Keratinocyte (primary cell): Measurements from ENCODE around the gene SSBP2. TPM values are rescaled to one million over a fixed set of nuclear protein-coding genes. Genes with fewer than 3 reads are reported as not detected.

Experiments
- DNase-seq: peaks from one replicate; pipeline ENCODE4 v3.0.0-alpha.2; 2011; ENCODE audit warnings: low read depth, missing footprints, low spot score
- FAIRE-seq: peaks from 2 replicates; lab custom pipeline; 2011; peaks lifted over from hg19 to GRCh38; lab: Jason Lieb, UNC
- H2AFZ ChIP-seq: 2 replicates; pipeline ENCODE4 v1.6.0; 2012; ENCODE audit warnings: low read length, control low read depth, inconsistent platforms; ENCODE audit not compliant: control insufficient read depth
- H3K27ac ChIP-seq: 2 replicates; pipeline ENCODE4 v1.5.1; 2011; ENCODE audit warnings: low read length; ENCODE audit not compliant: control insufficient read depth, insufficient read depth
- H3K27me3 ChIP-seq: 3 replicates; pipeline ENCODE4 v1.6.0; 2011; ENCODE audit warnings: low read length; ENCODE audit not compliant: control insufficient read depth, insufficient read depth; ENCODE audit errors: extremely low read depth
- H3K36me3 ChIP-seq, 2 experiments: 2 replicates in 1 of 2; 3 replicates in 1 of 2; pipeline ENCODE4 v1.5.1; 2011; ENCODE audit warnings: low read length in 2 of 2, mild to moderate bottlenecking in 1 of 2; ENCODE audit not compliant: control insufficient read depth in 2 of 2, insufficient read depth in 2 of 2; ENCODE audit errors: extremely low read depth in 1 of 2
- H3K4me1 ChIP-seq: 3 replicates; pipeline ENCODE4 v1.5.1; 2011; ENCODE audit warnings: low read length; ENCODE audit not compliant: control insufficient read depth, insufficient read depth; ENCODE audit errors: extremely low read depth
- H3K4me2 ChIP-seq: 3 replicates; pipeline ENCODE4 v1.6.0; 2011; ENCODE audit warnings: low read depth, low read length; ENCODE audit not compliant: control insufficient read depth, insufficient read depth; ENCODE audit errors: extremely low read depth
- H3K4me3 ChIP-seq, 3 experiments: fragments of 200-600 bp in 1 of 3; sonication (generic) in 1 of 3; 2 replicates in 2 of 3; 3 replicates in 1 of 3; pipeline ENCODE4 v1.5.1; 2011 to 2016; ENCODE audit warnings: low read length in 3 of 3, mild to moderate bottlenecking in 3 of 3, control low read depth in 2 of 3, inconsistent platforms in 1 of 3, low read depth in 1 of 3, mixed read lengths in 1 of 3, mixed run types in 1 of 3, moderate library complexity in 1 of 3; ENCODE audit not compliant: control insufficient read depth in 2 of 3, insufficient read depth in 2 of 3; ENCODE audit errors: extremely low read depth in 1 of 3
- H3K79me2 ChIP-seq: 2 replicates; pipeline ENCODE4 v1.6.0; 2012; ENCODE audit warnings: low read length; ENCODE audit not compliant: control insufficient read depth, insufficient read depth
- H3K9ac ChIP-seq: 3 replicates; pipeline ENCODE4 v1.6.0; 2011; ENCODE audit warnings: low read length; ENCODE audit not compliant: control insufficient read depth, insufficient read depth; ENCODE audit errors: extremely low read depth
- H3K9me1 ChIP-seq: 3 replicates; pipeline ENCODE4 v1.6.0; 2011; ENCODE audit warnings: low read length; ENCODE audit not compliant: control insufficient read depth, insufficient read depth; ENCODE audit errors: extremely low read depth
- H3K9me3 ChIP-seq: 2 replicates; pipeline ENCODE4 v1.5.1; 2012; ENCODE audit warnings: low read depth, low read length; ENCODE audit not compliant: control insufficient read depth
- H4K20me1 ChIP-seq: 3 replicates; pipeline ENCODE4 v1.6.0; 2011; ENCODE audit warnings: low read length; ENCODE audit not compliant: control insufficient read depth, insufficient read depth; ENCODE audit errors: extremely low read depth
- EZH2 ChIP-seq: IDR thresholded peaks from one replicate; pipeline ENCODE4 v1.6.1; 2012; ENCODE audit warnings: inconsistent platforms, mild to moderate bottlenecking, low read length, moderate library complexity
- dilution Hi-C: fragments of 300-500 bp; cut with MboI; formaldehyde crosslinking; loops from one replicate; pipeline ENCODE4 v1.7.0; 2020; ENCODE audit warnings: low sequenced_read_pairs; ENCODE audit not compliant: extremely low pct_ligation_motif_present
- polyA plus RNA-seq, 5 experiments: library from polyadenylated mRNA; depleted of rRNA in 3 of 5; stranded (reverse) in 3 of 5; stranded (forward) in 1 of 5; unstranded in 1 of 5; fragments of >200 nt; gene quantifications; 1 replicate in 1 of 5; 2 replicates in 3 of 5; 3 replicates in 1 of 5; pipeline versions ENCODE4 v1.2.1 to v1.2.3, GENCODE V29; 2011 to 2012; ENCODE audit warnings: missing spikeins in 2 of 5, low read depth in 1 of 5, low replicate concordance in 1 of 5
- TF ChIP-seq, protein P1 (sequence below), 3 experiments: IDR thresholded peaks in 1 of 3; conservative IDR thresholded peaks in 1 of 3; optimal IDR thresholded peaks in 1 of 3; 2 replicates in 2 of 3; 3 replicates in 1 of 3; pipeline versions ENCODE3 to v1.5.1; 2011; ENCODE audit warnings: low read length in 3 of 3, mild to moderate bottlenecking in 3 of 3, moderate library complexity in 2 of 3, control low read depth in 1 of 3, inconsistent platforms in 1 of 3; ENCODE audit not compliant: insufficient read depth in 2 of 3; ENCODE audit errors: extremely low read depth in 1 of 3

SSBP2 gene
- polyA plus RNA-seq, 1 donor (not counting 4 experiments of a cell fraction or from before 2014, with no cell fraction given) = 14.6 TPM

DNA sequence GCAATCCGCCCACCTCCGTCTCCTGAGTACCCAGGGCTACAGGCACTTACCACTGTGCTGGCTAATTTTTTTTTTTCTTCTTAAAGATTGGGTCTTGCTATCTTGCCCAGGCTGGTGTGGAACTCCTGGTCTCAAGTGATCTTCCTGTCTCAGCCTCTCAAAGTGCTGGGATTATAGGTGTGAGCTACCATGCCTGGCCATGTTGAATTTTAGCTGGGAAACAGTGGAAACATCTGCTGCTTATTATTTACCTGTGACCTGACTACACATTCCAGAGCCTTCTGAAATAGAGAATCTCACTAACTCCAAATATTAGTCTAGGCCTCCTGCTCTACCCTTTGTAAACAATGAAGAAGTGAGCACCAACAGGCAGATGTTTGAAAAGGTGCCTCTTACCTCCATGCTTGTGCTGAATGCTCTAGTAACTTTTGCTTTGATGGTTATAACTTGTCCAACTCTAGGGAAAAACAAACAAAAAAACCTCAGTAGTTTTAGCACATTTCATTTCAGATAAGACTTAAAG, 379.5 kb downstream of the SSBP2 start:
- Histone ChIP-seq H3K4me2 (no peak overlapping the region), H3K4me1 (no peaks in the 10 kb centered on the region), H2AFZ (no peak overlapping the region), H4K20me1 (no peaks in the 10 kb centered on the region), H3K27me3 (no peaks in the 10 kb centered on the region), H3K36me3 (no peaks in the 10 kb centered on the region), H3K9ac (no peak overlapping the region), H3K4me3 (no peak overlapping the region), H3K9me1 (no peaks in the 10 kb centered on the region), H3K9me3 (no peaks in the 10 kb centered on the region), H3K79me2 (no peaks in the 10 kb centered on the region), H3K27ac (no peak overlapping the region)
- dilution Hi-C loops = no loop called here
- FAIRE-seq (no peak), DNase-seq (no peak)
- TF ChIP-seq, protein P1, sequence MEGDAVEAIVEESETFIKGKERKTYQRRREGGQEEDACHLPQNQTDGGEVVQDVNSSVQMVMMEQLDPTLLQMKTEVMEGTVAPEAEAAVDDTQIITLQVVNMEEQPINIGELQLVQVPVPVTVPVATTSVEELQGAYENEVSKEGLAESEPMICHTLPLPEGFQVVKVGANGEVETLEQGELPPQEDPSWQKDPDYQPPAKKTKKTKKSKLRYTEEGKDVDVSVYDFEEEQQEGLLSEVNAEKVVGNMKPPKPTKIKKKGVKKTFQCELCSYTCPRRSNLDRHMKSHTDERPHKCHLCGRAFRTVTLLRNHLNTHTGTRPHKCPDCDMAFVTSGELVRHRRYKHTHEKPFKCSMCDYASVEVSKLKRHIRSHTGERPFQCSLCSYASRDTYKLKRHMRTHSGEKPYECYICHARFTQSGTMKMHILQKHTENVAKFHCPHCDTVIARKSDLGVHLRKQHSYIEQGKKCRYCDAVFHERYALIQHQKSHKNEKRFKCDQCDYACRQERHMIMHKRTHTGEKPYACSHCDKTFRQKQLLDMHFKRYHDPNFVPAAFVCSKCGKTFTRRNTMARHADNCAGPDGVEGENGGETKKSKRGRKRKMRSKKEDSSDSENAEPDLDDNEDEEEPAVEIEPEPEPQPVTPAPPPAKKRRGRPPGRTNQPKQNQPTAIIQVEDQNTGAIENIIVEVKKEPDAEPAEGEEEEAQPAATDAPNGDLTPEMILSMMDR (optimal IDR thresholded peaks at IDR 0.05 in 1 of 3, IDR thresholded peaks at IDR 0.05 in 1 of 3, conservative IDR thresholded peaks at IDR 0.05 in 1 of 3; ENCODE audit: extremely low read depth in 1 of 3, insufficient read depth in 2 of 3, low read length in 3 of 3) = no peak
- no peak for TF ChIP-seq EZH2

DNA sequence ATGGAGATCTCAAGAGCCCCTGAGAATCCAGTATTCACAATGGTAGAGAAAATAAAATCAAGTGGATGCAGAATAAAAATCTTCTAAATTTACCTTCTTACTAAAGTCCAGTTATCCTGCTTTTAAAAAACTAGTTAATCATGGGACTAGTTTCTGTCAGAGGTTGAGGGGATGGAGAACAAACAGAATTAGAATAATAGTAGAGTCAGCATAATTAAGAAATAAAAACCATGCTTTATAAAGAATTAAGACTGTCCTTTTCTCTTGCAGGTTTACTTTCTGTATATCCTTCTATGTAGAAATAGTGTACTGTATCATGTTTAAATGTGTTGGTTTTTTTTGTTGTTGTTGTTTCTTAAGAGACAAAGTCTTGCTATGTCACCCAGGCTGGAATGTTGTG, 380.0 kb downstream of the SSBP2 start:
- no peak for DNase-seq
- Histone ChIP-seq H3K4me2 (no peak overlapping the region), H3K4me3 (no peak overlapping the region), H2AFZ (no peak overlapping the region), H3K79me2 (no peaks in the 10 kb centered on the region), H3K27me3 (no peaks in the 10 kb centered on the region), H3K36me3 (no peaks in the 10 kb centered on the region), H3K9ac (no peak overlapping the region), H3K27ac (no peak overlapping the region), H4K20me1 (no peaks in the 10 kb centered on the region), H3K4me1 (no peaks in the 10 kb centered on the region), H3K9me3 (no peaks in the 10 kb centered on the region), H3K9me1 (no peaks in the 10 kb centered on the region)
- dilution Hi-C loops = no loop called here
- FAIRE-seq = no peak
- TF ChIP-seq EZH2 = no peak
- TF ChIP-seq, protein P1 (optimal IDR thresholded peaks at IDR 0.05 in 1 of 3, IDR thresholded peaks at IDR 0.05 in 1 of 3, conservative IDR thresholded peaks at IDR 0.05 in 1 of 3; ENCODE audit: extremely low read depth in 1 of 3, insufficient read depth in 2 of 3, low read length in 3 of 3) = no peak
